Lung (tissue), 12 donors: Measurements from ENCODE around the gene TRIM46. TPM values are rescaled to one million over a fixed set of nuclear protein-coding genes. Genes with fewer than 3 reads are reported as not detected.
"Not testable (repeated sequence)": the region's sequence is repeated elsewhere in the genome, so short reads cannot be mapped to it uniquely, and the experiment has no call there.

ENCODE experiments used
- ATAC-seq: fragments of 200-7000 bp; cut with Tn5 transposase; one replicate; pipeline ENCODE4 v1.9.1; 2020; ENCODE audit warnings: moderate number of reproducible peaks; ENCODE audit not compliant: insufficient read depth, low FRiP score
- DNase-seq, 3 donors: peaks; one replicate each; pipeline ENCODE4 v3.0.0-alpha.2; 2013 to 2017
- H3K27ac ChIP-seq, 2 donors: one replicate each; pipeline ENCODE4 v1.5.1; 2013; ENCODE audit warnings: mild to moderate bottlenecking in 2 of 2, moderate library complexity in 2 of 2, control low read depth in 1 of 2, inconsistent platforms in 1 of 2, low read depth in 1 of 2, low read length in 1 of 2
- H3K27me3 ChIP-seq, 3 donors: one replicate each; pipeline ENCODE4 v1.5.1; 2013; ENCODE audit warnings: low read length in 2 of 3; ENCODE audit not compliant: control insufficient read depth in 3 of 3, insufficient read depth in 3 of 3
- H3K36me3 ChIP-seq, 4 donors: one replicate each; pipeline ENCODE4 v1.5.1; 2013; ENCODE audit warnings: low read length in 4 of 4, mild to moderate bottlenecking in 1 of 4, moderate library complexity in 1 of 4; ENCODE audit not compliant: control insufficient read depth in 4 of 4, insufficient read depth in 4 of 4
- H3K4me1 ChIP-seq, 5 donors: one replicate each; pipeline ENCODE4 v1.5.1; 2013; ENCODE audit warnings: low read length in 5 of 5, mild to moderate bottlenecking in 2 of 5, moderate library complexity in 1 of 5; ENCODE audit not compliant: control insufficient read depth in 5 of 5, insufficient read depth in 5 of 5
- H3K4me3 ChIP-seq: one replicate; pipeline ENCODE4 v1.5.1; 2013; ENCODE audit warnings: mild to moderate bottlenecking, control low read depth, moderate library complexity
- H3K9ac ChIP-seq, 2 donors: one replicate each; pipeline ENCODE4 v1.5.1; 2013; ENCODE audit warnings: low read length in 2 of 2, control low read depth in 1 of 2; ENCODE audit not compliant: insufficient read depth in 1 of 2
- H3K9me3 ChIP-seq, 4 donors: one replicate each; pipeline ENCODE4 v1.5.1; 2013; ENCODE audit warnings: low read length in 3 of 4, mild to moderate bottlenecking in 1 of 4, moderate library complexity in 1 of 4; ENCODE audit not compliant: control insufficient read depth in 4 of 4, insufficient read depth in 3 of 4
- CTCF ChIP-seq: IDR thresholded peaks from 2 replicates; pipeline ENCODE4 v1.5.1; 2012; ENCODE audit warnings: mild to moderate bottlenecking; ENCODE audit errors: control extremely low read depth, extremely low read depth
- WGBS, 2 donors: extraction: QIAGEN DNeasy Blood & Tissue Kit; methylation state at CpG; one replicate each; pipeline ENCODE4 v1.1.7; 2013; 5-methylcytosine and 5-hydroxymethylcytosine counted together
- polyA plus RNA-seq, 2 donors: library from polyadenylated mRNA; stranded (reverse); fragments of 200-250 nt; gene quantifications; one replicate each; pipeline ENCODE4 v1.2.1, GENCODE V29; 2013
- total RNA-seq, 2 donors: library from RNA; depleted of rRNA in 1 of 2; stranded (reverse); fragments of >200 nt in 1 of 2; gene quantifications; one replicate each; pipeline ENCODE4 v1.2.1, GENCODE V29; 2014 to 2021
- donor health status: control.
- donor health status: control.
- donor health status: Bipolar disorder and iron deficiency.
- donor health status: healthy.
- donor health status: DM: yes; HTN: yes; CAD: no.

TRIM46 gene
- total and polyA plus RNA-seq, 4 donors = 0.26 to 0.71 (median 0.46) TPM

GRCh38 chr1:155227261-155228095, 53.8 kb downstream of the TRIM46 start:
- Histone ChIP-seq H3K36me3 (no peaks in the 10 kb centered on the region), H3K27me3 (no peaks in the 10 kb centered on the region), H3K4me3 (peak overlapping the region; percentile 60), H3K9ac (peak overlapping the region in 1 of 2 donors; percentile 93), H3K27ac (peak overlapping the region; percentile 86 to 93), H3K4me1 (peaks cover 0 to 14% (median 7%) of the 10 kb centered on the region in 5 donors), H3K9me3 (no peaks in the 10 kb centered on the region)
- no peak for TF ChIP-seq CTCF
- 1% methylated on average over 42 of the region's 42 CpGs for WGBS, 2 donors
- DNase-seq (peak; percentile 99 to 100 (median 99)), ATAC-seq (peak; percentile 97)

DNA sequence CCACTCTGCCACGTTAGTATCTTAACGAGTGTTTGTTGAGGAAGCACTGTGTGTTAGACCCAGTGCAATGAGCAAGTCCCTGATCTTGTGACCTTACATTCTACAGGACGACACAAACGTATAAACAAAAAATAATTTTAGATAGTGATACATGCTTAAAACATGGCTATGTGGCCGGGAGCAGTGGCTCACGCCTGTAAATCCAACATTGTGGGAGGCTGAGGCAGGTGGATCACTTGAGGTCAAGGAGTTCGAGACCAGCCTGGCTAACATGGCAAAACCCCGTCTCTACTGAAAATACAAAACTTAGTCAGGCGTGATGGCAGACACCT, 54.4 kb downstream of the TRIM46 start:
- Histone ChIP-seq H3K36me3 (no peaks in the 10 kb centered on the region), H3K9ac (peak overlapping the region; percentile 14 to 93), H3K9me3 (no peaks in the 10 kb centered on the region), H3K27me3 (no peaks in the 10 kb centered on the region), H3K4me3 (peak overlapping the region; percentile 47), H3K4me1 (peaks cover 0 to 17% (median 7%) of the 10 kb centered on the region in 5 donors), H3K27ac (peak overlapping the region; percentile 54 to 93)
- no peak for TF ChIP-seq CTCF
- no peak for DNase-seq
- no peak for ATAC-seq
- 54% methylated on average over 9 of the region's 9 CpGs for WGBS, 2 donors

GRCh38 chr1:155231302-155231701, 57.7 kb downstream of the TRIM46 start:
- DNase-seq, H3K27me3 ChIP-seq, H3K36me3 ChIP-seq, H3K27ac ChIP-seq, H3K4me3 ChIP-seq, H3K9me3 ChIP-seq, H3K9ac ChIP-seq, ATAC-seq: not testable (repeated sequence)
- H3K4me1 ChIP-seq = peaks cover 0 to 14% (median 6%) of the 10 kb centered on the region in 5 donors
- 75 to 81% methylated on average over 3 of the region's 3 CpGs for WGBS, 2 donors

- not testable (repeated sequence) for H3K9ac ChIP-seq, H3K27me3 ChIP-seq, ATAC-seq, H3K36me3 ChIP-seq, H3K27ac ChIP-seq, H3K9me3 ChIP-seq, H3K4me3 ChIP-seq
- DNase-seq = peak; percentile 36 to 82 (median 64)
- H3K4me1 ChIP-seq = peaks cover 0 to 10% (median 3%) of the 10 kb centered on the region in 5 donors
- 72 to 80% methylated on average over 13 of the region's 13 CpGs for WGBS, 2 donors
These were observed 58.6 kb downstream of the TRIM46 start for GRCh38 chr1:155232001-155232978.

DNA sequence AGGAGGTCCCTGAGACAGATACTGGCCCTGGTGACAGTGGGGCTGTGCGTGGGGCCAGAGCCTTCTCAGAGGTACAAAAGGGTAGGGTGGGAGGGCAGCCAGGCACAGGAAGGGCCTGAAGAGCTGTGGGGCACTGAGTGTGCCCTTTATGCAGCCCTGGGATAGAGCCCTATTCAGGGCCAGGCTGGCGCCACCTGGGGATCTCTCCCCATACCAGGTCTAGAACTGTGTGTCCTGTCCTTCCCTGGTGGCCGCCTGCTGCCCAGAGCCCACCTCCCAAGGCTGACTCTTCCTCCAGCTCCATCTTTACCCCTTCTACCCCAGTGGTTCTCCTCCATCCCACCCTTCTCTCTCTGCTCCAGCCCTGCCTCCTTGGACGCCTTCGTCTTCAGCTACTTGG, 59.9 kb downstream of the TRIM46 start:
- not testable (repeated sequence) for H3K9ac ChIP-seq, H3K4me1 ChIP-seq, DNase-seq, H3K4me3 ChIP-seq, H3K9me3 ChIP-seq, ATAC-seq, H3K27ac ChIP-seq, H3K27me3 ChIP-seq
- 88 to 100% methylated on average over 1 of the region's 5 CpGs for WGBS, 2 donors
- peaks cover 0 to 11% (median 0%) of the 10 kb centered on the region in 4 donors for H3K36me3 ChIP-seq
